Activated T-cell treated with anti-CD3 and anti-CD28 coated beads for 24 hours (primary cell): Measurements from ENCODE around the gene KCNIP4.
"Not testable (repeated sequence)": the region's sequence is repeated elsewhere in the genome, so short reads cannot be mapped to it uniquely, and the experiment has no call there.

Experiments used
- DNase-seq: peaks from one replicate; pipeline ENCODE4 v3.0.0-alpha.2; 2020; ENCODE audit warnings: low read depth

Gene KCNIP4

DNA sequence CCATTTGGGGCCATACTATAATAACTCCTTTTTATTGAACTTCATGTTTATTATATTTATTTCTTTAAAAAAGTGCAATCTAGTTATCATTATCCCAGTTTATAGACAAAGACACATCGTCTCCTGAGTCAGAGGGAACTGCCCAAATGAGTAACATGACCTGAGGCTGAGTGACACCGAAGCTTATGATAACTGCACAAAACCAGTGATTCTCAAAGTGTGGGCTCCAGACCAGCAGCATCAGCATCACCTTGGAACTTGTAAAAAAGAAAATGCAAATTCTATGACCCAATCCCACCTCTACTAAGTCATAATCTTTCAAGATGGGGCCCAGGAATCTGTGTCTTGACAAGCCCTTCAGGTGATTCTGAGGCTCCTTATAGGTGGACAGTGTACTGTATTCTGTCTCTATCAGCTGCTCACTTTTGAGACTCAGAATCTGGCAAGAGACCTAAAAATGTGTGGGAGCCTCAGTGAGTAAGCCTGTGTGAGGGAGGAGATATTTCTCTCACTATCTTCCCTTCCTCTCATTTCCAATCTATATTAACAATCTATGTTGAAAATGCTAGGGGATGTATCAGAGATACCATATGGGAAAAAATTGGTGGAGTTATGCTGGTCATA lies 1101.3 kb downstream of the KCNIP4 start:
- DNase-seq = no peak

DNA sequence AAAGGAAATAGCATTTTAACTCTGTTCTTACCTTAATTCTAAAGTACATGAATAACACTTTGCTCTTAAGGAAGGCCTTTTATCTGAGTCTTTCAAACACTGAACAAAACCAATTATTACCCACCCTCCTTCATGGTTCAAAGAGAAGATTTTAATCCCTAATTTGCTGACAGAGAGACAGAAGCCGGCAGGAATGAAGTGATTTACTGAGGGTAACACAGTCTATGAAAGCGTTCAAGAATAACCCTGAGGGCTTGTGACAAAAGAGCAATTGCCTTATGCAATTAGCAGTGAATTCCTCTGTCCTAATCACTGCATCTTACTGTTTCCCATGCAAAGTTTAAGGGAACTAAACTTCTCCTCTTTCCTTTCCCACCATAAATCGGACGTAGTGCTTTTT lies 1104.3 kb downstream of the KCNIP4 start:
- no peak for DNase-seq

DNA sequence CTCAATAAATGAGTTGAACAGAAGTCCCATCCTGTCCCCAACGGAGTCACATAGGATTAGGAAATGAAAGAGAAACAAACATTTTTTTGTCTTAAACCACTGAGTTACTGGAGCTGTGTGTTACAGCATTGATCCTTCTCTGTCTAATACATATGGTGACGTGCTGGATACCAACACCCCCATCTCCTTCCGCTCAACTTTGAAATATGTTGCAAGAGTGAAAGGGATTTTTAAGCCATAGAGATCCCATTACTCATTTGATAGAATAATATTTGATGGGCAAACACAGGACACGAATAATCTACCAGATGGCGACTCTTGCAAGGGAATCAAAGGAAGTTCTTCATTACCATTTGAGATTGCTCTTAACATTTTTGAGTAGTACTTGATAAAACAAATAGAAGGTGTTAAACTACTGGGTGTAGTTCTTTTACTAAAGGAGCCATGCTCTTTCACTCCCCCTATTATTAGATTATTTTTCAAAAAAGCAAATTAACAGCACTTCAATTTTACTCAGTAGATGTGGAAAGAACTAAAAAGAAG lies 1107.9 kb downstream of the KCNIP4 start:
- DNase-seq = no peak

DNA sequence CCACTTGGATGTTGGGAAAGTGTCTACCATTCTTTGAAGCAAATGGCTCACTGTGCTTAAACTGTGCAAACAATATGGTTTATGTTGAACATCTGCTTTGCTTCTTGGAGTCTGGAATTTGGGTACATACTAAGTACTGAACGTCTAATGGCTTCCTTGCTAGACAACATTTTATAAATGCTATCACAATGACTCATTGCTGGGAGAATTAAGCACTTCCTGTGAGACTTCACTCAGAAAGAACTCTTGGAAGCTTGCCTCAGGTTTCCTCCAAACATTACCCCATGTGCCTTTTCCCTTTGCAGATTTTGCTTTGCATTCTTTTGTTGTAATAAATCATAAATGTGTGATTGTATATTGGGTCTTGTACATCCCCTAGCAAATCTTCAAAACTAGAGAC lies 1108.6 kb downstream of the KCNIP4 start:
- no peak for DNase-seq

DNA sequence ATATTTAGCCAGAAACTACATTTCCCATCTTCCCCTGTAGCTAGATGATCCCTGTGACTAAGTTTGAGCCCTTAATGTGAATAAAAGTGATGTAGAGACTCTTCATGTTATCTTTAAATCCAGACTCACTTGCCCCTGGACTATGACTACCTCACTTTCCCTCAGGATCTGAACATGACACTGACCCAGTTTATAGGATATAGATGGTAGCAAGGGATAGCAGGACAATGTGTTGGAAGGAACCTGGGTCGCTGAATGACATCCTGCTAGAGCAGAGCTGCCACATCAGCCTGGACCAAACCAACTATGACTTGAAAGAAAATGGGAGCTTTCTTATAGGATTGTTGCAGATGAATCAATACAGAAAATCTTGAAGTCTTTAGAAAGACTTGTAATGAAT lies 1110.1 kb downstream of the KCNIP4 start:
- no peak for DNase-seq

DNA sequence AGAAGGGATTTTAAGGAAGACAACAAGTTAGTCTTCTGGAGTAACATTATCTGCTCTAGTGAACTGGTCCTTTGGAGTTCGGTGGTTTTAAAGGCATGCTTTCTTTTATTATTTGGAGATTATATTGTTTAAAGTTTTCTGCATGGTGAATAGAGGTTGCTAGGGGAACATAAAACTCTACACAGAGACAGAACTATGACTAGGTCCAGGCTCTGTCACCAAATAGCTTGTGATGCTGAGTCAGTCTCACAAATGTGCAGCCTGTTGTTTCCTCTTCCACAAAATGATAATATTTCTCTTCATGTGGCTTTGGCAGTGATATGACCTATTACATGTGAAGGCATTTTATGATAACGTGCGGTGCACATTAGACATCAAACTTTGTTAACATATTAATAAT lies 1115.7 kb downstream of the KCNIP4 start:
- DNase-seq = no peak

DNA sequence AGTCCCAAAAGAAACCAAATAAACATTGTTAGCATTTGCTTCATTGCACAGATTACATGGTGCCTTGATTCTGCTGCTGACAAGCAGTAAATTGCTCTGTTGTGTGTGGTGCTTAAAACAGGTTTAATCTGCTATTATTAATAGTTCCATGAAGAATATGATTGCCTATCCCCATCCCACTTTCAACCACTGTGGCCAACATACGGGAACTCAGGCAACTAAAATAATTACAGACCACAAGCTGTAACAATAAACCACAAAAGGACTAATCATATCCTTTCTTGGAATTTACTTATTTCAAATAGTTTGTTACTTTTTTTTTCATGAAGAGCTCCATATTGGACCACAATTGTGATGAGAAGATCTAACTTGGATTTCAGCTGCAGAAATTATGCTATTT lies 1116.8 kb downstream of the KCNIP4 start:
- DNase-seq = no peak

DNA sequence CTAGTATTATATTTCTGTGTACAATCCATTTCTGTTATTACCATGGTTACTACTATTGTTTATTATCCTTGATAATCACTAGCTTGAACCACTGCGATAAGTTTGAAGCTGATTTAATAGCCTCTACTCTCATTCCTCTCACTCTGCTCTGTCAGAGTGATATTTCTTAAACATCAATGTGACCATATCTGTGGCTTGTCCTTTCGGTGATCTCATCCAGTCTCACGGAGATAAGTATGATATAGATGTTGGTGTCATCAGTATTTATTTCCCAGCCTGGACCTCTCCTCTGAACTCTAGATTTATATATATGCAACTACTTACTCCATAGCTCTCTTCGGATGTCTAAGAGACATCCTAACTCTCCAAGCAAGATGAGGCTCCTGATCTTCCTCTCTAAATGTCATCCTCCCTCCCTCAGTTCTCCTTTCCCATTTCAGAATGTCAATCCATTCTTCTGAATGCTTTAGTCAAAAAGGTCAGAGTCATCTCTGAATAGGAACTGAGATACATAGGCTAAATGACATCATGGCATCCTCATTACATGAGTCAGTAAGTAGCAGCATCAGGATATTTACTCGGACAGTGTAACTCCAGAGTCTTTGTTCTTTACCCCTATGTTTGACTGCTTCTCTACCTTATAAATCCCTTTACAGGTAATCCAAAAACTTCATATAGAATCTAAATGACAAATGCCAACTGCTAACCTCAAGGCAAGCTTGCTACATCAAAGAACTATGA lies 1118.8 kb downstream of the KCNIP4 start:
- DNase-seq = no peak

DNA sequence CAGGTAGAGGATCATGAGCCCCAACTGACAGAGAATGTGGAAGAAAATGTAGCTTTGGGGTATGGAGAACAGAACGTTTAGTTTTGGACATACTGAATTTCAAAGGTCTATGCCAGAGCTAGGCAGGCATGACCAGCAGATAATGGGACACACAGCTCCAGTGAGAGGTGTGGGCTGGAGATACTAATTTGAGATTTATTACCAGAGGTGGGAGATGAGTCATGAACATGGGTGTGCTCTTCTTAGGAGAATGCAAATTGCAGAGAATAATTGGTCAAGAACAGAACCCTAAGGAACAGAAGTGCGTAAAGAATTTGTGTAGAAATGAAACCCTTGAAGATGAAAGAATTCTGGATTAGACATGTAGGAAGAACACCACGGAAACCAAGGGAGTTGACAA lies 1123.1 kb downstream of the KCNIP4 start:
- DNase-seq = no peak

DNA sequence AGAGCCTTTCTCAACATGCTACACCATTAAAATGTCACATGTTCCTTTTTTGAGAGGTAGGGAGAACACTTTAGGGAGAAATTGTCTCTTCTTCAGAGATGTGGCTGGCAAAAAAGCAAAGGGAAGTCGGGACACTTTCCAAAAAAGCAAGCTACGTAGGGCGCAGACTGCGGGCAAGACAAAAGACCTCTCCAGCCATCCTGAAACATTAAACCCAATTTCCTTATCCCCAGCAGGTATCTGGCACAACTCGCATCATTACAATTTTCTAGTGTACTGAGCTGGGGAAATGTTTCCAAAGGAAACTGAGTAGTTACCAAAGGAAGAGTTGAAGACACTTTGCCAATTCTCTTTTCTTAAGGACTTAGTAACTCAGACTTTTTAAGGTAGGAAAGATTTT lies 1132.3 kb downstream of the KCNIP4 start:
- DNase-seq = no peak

DNA sequence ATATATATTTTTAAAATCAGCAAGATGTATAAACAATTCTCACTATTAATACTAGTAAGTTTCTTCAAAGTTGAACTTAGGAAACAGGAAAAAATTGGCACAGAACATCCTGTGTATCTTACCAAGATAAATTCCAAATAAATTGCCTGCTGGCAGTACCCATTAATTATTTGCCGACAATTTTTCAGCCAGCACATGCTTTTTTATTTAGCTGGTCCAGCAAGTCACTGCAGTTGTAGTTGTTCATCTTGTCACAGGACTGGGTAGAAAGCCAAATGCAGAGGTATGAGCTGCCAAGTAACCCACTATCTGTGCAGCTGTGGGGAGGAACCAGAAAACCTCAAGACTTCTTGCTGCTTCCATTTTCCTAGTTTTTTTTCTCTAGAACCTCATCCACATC lies 1134.9 kb downstream of the KCNIP4 start:
- DNase-seq = no peak

DNA sequence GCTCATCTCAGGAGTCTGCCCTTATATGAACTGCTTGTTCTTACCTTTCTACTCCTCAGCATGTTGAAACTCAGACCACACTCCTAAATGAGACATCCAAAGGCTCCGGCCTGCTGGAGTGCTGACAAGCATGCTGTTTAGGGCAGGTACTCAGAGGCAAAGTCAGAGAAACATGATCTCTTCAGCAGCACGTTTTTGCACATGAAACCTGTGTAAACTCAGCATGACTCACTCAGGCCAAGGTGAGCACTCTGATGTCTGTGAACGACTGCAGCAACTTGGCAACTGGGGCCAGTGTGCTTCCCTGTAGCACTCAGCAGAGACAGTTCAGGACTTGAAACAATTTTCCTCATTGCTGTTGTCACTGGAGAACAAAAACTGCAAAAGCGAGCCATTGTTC lies 1138.8 kb downstream of the KCNIP4 start:
- no peak for DNase-seq

DNA sequence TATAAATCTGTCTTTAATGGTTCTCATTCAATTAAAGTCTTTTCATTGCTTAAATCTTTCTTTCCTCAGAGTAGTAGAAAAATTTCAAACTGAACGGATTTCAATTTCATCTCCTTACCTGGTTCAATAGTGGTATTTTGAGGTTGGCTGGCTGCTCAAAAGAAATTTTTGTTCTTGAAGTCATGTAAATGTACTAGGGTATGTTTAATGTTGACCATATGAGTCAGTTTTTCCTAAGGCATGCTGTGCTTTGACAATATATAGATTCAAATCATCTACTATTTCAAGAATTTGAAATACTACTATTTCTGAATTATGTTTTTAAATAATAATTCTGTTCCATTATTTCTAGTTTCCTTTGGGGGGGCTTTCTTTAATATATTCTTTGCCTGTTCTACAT lies 1142.9 kb downstream of the KCNIP4 start:
- no peak for DNase-seq

DNA sequence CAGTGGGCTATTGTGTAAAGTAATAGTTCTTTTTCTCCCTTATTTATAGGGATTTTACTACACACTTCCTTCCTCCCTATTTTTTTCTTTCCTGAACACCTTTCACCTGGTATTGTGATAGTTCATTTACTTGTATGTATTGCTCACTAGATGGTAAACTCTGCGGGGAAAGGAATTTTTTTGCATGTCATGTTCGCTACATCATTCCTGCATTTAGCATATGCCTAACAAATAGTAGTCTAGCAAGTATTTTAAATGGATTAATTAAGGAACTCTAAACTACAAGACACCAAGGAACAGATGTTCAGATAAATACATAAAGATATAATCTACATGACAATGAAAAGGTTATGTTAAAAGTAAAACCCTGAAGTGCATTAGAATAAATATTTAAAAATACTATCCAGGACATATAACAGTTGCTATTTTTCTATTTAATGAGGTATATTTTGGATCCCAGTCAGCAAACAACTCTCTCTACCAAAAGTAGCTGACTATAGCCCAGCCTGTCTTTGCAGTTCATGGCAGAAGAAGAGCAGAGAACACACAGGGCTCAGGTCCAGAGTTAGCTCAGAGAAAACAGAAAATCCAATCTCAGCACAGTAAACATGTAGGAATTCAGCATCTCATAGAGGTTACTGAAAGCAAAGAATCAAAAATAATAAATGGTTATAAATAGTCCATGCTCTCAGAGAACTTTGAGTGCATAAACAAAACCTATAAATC lies 1160.5 kb downstream of the KCNIP4 start:
- no peak for DNase-seq

DNA sequence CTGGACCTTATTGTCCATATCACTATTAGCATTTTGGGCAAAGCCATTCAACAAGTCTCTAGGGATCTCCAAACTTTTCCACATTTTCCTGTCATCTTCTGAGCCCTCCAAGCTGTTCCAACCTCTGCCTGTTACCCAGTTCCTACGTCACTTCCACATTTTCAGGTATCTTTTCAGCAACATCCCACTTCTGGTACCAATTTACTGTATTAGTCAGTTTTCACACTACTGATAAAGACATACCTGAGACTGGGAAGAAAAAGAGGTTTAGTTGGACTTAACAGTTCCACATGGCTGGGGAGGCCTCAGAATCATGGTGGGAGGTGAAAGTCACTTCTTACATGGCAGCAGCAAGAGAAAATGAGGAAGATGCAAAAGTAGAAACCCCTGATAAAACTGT lies 1165.4 kb downstream of the KCNIP4 start:
- DNase-seq = not testable (repeated sequence)

DNA sequence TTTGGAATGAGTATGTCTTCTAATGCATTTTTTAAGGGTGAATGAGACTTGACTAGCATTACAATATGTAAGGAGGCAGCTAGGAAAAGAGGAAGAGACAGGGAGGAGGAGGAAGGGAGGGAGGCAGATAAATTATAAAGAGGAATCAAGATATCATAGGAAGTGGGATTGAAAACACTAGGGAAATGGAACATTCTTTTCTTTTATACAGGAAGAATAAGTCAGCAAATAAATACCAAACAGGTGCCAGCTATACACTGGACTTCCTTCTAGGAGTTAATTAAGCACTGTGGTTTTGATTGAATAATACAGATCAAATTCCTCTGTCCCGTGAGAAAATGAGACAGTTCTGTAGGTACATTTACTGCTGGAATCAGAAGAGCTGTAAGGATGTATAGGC lies 1169.7 kb downstream of the KCNIP4 start:
- no peak for DNase-seq

DNA sequence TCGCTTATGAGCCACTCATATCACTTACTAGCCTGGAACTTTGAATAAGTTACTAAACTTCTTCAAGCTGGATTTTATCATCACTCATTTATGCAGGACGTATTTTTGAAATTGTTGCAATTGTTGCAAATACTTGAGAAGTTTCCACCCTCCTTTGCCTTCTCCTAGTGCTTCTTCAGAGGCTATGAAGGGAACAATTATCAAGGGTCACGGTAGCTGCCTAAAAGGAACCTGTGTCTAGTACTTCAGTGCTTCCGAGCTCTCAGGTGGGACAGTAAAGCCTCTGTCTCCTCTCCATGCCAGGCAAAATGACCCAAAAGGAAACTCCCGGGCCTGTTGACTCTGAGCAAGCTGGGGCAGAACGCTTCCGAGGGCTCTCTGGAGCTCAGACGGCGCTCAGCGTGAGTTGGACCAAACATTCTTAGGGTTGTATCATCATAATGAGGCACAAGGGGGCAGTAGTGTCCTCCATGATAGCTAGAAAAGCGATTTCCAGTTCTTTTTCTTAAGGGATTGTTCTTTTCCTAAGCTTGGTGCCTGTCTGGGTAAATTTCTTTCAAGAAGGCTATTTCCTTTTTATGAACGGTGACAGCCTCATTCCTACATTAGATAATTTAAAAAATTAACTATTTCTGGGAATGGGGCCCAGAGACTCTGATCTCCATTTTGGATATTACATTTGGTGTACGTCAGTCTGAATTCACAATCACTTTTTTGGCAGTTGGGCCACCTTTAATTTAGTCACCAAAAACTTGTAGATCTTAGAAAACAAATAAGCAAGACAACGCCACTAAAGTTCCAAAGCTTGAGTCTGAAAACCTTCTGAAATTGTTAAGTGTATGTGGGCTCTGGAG lies 1175.2 kb downstream of the KCNIP4 start:
- DNase-seq = no peak

DNA sequence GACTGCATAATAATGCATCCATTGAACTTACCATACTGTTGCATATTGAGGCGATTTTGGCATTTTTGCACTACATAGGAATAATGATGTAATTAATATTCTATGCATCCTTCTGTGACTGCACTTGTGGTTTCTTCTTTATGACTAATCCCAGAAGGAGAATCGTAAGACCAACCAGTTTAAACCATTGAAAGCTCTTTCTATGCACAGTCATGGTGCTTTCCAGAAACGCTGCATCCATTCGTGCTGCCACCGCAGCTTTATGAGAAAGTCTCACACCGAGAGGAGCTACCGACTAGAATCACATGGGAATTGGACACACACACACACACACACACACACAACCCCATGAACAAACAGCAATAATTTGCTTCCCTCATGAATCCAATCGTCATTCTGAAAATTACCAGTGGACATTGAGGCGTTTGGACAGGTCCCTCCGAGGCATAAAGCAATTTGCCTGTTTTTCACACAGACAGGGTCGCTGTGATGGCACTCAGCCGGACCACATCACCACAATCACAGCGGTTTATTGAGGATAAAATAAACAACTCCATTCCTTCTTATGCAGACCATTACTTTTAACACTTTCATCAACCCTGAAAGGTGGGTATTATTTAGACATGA lies 1184.1 kb downstream of the KCNIP4 start:
- DNase-seq = no peak

DNA sequence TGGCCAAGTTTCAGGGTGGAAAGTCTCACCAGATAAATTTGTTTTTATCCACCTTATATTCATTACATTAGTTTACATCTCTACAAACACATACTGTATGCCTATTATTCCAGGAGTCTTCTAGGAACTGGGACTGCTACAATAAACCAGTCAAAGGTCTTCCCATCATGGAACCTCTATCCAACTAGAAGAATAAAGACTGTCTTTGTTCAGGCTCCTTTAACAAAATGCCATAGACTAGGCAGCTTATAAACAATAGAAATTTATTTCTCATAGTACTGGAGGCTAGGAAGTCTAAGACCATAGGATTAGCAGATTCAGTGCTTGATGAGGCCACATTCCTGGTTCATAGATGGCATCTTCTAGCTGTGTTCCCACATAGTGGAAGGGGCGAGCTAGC lies 1186.7 kb downstream of the KCNIP4 start:
- DNase-seq = no peak

DNA sequence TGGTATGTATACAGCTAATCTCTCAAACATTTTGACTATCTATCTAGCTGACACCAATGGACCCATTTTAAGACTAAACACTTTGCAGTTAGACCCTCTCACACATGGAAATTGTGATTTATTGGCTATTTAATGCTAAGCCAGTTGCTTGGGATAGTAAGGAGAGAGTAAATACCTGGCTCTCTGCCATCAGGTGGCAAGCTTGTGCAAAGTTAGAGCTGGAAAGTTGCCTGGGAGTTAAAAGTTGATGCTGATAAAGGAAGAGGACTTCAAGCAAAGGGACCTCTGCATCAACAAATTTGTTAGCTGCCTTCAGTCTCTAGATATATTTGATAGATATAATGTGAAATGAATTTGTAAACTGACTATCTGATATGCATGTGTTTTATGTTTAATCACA lies 1187.2 kb downstream of the KCNIP4 start:
- no peak for DNase-seq

DNA sequence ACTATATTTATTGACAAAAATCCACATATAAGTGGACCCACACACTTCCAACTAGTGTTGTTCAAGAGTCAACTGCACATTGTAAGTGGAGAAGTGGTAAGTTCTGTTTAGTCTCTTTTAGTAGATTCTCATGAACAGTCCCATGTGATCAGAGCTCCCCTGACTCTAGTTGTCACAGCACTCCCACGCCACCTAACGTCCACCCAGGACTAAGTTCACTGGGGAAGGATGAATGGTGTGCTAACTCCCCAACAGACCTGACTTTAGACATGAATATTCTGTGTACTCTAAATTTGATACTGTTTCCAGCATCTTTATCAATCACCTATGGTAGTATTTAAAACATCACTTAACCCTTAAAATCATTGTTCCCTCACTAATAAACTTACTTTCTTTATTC lies 1188.5 kb downstream of the KCNIP4 start:
- DNase-seq = no peak

DNA sequence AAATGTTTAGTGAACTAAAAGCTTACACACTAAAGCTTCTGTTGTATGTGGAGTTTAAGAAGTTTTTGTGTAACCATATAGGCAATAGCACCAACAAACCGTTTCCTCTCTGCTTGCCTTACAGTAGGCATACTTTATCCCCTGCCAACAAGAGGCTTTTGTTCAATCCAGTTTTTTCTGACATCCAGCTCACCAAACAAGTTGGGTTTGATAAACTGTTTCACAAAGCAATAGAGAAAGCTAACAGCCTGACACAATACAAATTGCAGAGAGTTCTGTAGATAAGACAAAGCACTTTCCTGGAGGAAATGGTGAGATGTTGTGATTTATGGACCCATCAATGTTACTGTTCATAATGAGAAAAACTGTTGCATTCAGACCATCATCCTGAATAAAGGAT lies 1194.5 kb downstream of the KCNIP4 start:
- no peak for DNase-seq
